ENCODE measurements around the gene MCOLN3.
"Not testable (repeated sequence)": the region's sequence is repeated elsewhere in the genome, so short reads cannot be mapped to it uniquely, and the experiment has no call there.

Gene MCOLN3

GRCh38 chr1:84988588-84988987, 59.7 kb downstream of the MCOLN3 start:
- no peak for FAIRE-seq

GRCh38 chr1:84986561-84986960, 61.7 kb downstream of the MCOLN3 start:
- not testable (repeated sequence) for FAIRE-seq

GRCh38 chr1:84985365-84985764, 62.9 kb downstream of the MCOLN3 start:
- no peak for FAIRE-seq

- FAIRE-seq: no peak
These were observed 65.9 kb downstream of the MCOLN3 start for GRCh38 chr1:84982395-84982794.

- FAIRE-seq: no peak
These were observed 73.3 kb downstream of the MCOLN3 start for GRCh38 chr1:84975035-84975434.

- FAIRE-seq: no peak
These were observed 74.6 kb downstream of the MCOLN3 start for GRCh38 chr1:84973498-84974334.

GRCh38 chr1:84972377-84972987, 75.8 kb downstream of the MCOLN3 start:
- FAIRE-seq: no peak

GRCh38 chr1:84971957-84972356, 76.3 kb downstream of the MCOLN3 start:
- FAIRE-seq: no peak

- FAIRE-seq: no peak
These were observed 78.6 kb downstream of the MCOLN3 start for GRCh38 chr1:84969489-84970250.

GRCh38 chr1:84968865-84969264, 79.4 kb downstream of the MCOLN3 start:
- FAIRE-seq: no peak

- no peak for FAIRE-seq
These were observed 80.2 kb downstream of the MCOLN3 start for GRCh38 chr1:84968101-84968500.
